GM23338 (cell line): ENCODE measurements around the gene C1QL1. TPM values are rescaled to one million over a fixed set of nuclear protein-coding genes. Genes with fewer than 3 reads are reported as not detected.

Source experiments
- ATAC-seq: fragments of 200-7000 bp; cut with Tn5 transposase; 3 replicates; pipeline ENCODE4 v1.9.1; 2020
- DNase-seq: peaks from one replicate; pipeline ENCODE4 v3.0.0-alpha.2; 2015; ENCODE audit warnings: low spot score
- H2AFZ ChIP-seq: fragments of 200-600 bp; sonication (generic); 2 replicates; pipeline ENCODE4 v1.8.0; 2016; ENCODE audit warnings: antibody characterized with exemption, mild to moderate bottlenecking, moderate library complexity
- H3F3A ChIP-seq: fragments of 200-600 bp; sonication (generic); replicated peaks from 2 replicates; pipeline ENCODE4 v1.8.0; 2017; ENCODE audit warnings: antibody characterized with exemption, mixed run types, low read depth
- H3K27ac ChIP-seq: fragments of 200-600 bp; sonication (generic); 2 replicates; pipeline ENCODE4 v1.6.1; 2016; ENCODE audit warnings: low read depth
- H3K27me3 ChIP-seq: fragments of 200-600 bp; sonication (generic); 2 replicates; pipeline ENCODE4 v1.8.0; 2016; ENCODE audit warnings: mild to moderate bottlenecking, mixed run types, moderate library complexity; ENCODE audit not compliant: insufficient read depth
- H3K36me3 ChIP-seq: fragments of 200-600 bp; sonication (generic); 2 replicates; pipeline ENCODE4 v1.8.0; 2016; ENCODE audit warnings: mild to moderate bottlenecking; ENCODE audit not compliant: insufficient read depth
- H3K4me1 ChIP-seq: fragments of 200-600 bp; sonication (generic); 2 replicates; pipeline ENCODE4 v1.8.0; 2016; ENCODE audit warnings: mild to moderate bottlenecking, moderate library complexity; ENCODE audit not compliant: insufficient read depth
- H3K4me2 ChIP-seq: fragments of 200-600 bp; sonication (generic); 2 replicates; pipeline ENCODE4 v1.7.1; 2017; ENCODE audit warnings: mixed run types
- H3K4me3 ChIP-seq: fragments of 200-600 bp; sonication (generic); 2 replicates; pipeline ENCODE4 v1.6.1; 2016; ENCODE audit warnings: mixed run types
- H3K79me2 ChIP-seq: fragments of 200-600 bp; sonication (generic); replicated peaks from 2 replicates; pipeline ENCODE4 v1.8.0; 2017; ENCODE audit warnings: mild to moderate bottlenecking; ENCODE audit not compliant: insufficient read depth
- H3K9me2 ChIP-seq: fragments of 200-600 bp; sonication (generic); 2 replicates; pipeline ENCODE4 v1.8.0; 2017; ENCODE audit not compliant: insufficient read depth
- H4K20me1 ChIP-seq: fragments of 200-600 bp; sonication (generic); replicated peaks from 2 replicates; pipeline ENCODE4 v1.8.0; 2017; ENCODE audit warnings: mild to moderate bottlenecking; ENCODE audit not compliant: insufficient read depth
- H3K27ac Mint-ChIP-seq: 2 replicates; pipeline ENCODE4 v1.8.0; 2020; ENCODE audit warnings: inconsistent platforms, mild to moderate bottlenecking, moderate library complexity, mixed read lengths
- H3K27me3 Mint-ChIP-seq: 3 replicates; pipeline ENCODE4 v1.8.0; 2022; ENCODE audit warnings: low read depth, mild to moderate bottlenecking, moderate library complexity, mixed read lengths, inconsistent platforms; ENCODE audit not compliant: insufficient read depth, poor library complexity
- H3K36me3 Mint-ChIP-seq: 3 replicates; pipeline ENCODE4 v1.8.0; 2021; ENCODE audit warnings: low read depth, mild to moderate bottlenecking, inconsistent platforms, moderate library complexity, mixed read lengths
- H3K4me1 Mint-ChIP-seq: 3 replicates; pipeline ENCODE4 v1.8.0; 2020; ENCODE audit warnings: mild to moderate bottlenecking, inconsistent platforms, mixed read lengths
- H3K4me3 Mint-ChIP-seq: 3 replicates; pipeline ENCODE4 v1.8.0; 2021; ENCODE audit warnings: moderate library complexity, mild to moderate bottlenecking, inconsistent platforms, mixed read lengths
- H3K9me3 Mint-ChIP-seq: 3 replicates; pipeline ENCODE4 v1.8.0; 2020; ENCODE audit warnings: moderate library complexity, mild to moderate bottlenecking, inconsistent platforms, mixed read lengths
- CTCF ChIP-seq, 2 experiments: fragments of 200-600 bp in 1 of 2; sonication (generic) in 1 of 2; conservative IDR thresholded peaks; 2 replicates each; pipeline versions ENCODE4 v1.5.1 to v1.6.1; 2016 to 2017; ENCODE audit warnings: antibody characterized with exemption in 2 of 2, low read depth in 2 of 2, mild to moderate bottlenecking in 2 of 2, moderate library complexity in 1 of 2
- EZH2 ChIP-seq: fragments of 200-600 bp; sonication (generic); IDR thresholded peaks from one replicate; pipeline ENCODE4 v1.8.0; 2017; ENCODE audit warnings: antibody characterized with exemption, mild to moderate bottlenecking, low read depth; ENCODE audit not compliant: unreplicated experiment
- JUNB ChIP-seq: IDR thresholded peaks from one replicate; pipeline ENCODE4 v1.6.1; 2016; ENCODE audit warnings: antibody characterized with exemption; ENCODE audit not compliant: unreplicated experiment
- NANOG ChIP-seq: IDR thresholded peaks from 2 replicates; pipeline ENCODE4 v1.6.1; 2016; ENCODE audit warnings: antibody characterized with exemption, borderline replicate concordance
- ZNF114 ChIP-seq: fragments of 250-450 bp; sonication (Bioruptor Pico); IDR thresholded peaks from 2 replicates; pipeline ENCODE4 v1.5.0; 2020; ENCODE audit warnings: mild to moderate bottlenecking, moderate library complexity
- ZNF462 ChIP-seq: fragments of 250-450 bp; sonication (Bioruptor Pico); IDR thresholded peaks from 2 replicates; pipeline ENCODE4 v1.5.0; 2020; ENCODE audit warnings: mild to moderate bottlenecking, moderate library complexity
- polyA plus RNA-seq: library from polyadenylated mRNA; unstranded; fragments of >200 nt; fragmentation: Nextera tagmentation; extraction: Ambion mirVana; gene quantifications from 2 replicates; pipeline ENCODE4 v1.2.1, GENCODE V29; 2016
- total RNA-seq: library from RNA; depleted of rRNA; stranded (reverse); fragments of >200 nt; shearing (Covaris generic); gene quantifications from 2 replicates; pipeline ENCODE4 v1.2.3, GENCODE V29; 2014

The C1QL1 gene
- total and polyA plus RNA-seq, 2 experiments from 2014 or later, result 4.3 to 14.4 TPM

- no peaks in the 10 kb centered on the region; the same call in 2 of the 3 replicates for H3K36me3 Mint-ChIP-seq
- TF ChIP-seq ZNF114 (CRISPR knock-in tag), result no peak
- peak in 1 of 2 experiments; percentile 28; a peak in 2 of 4 replicates for TF ChIP-seq CTCF (conservative IDR thresholded peaks at IDR 0.05; ENCODE audit: low read depth in 2 of 2)
- TF ChIP-seq JUNB, result no peak
- TF ChIP-seq EZH2, result no peak
- Histone ChIP-seq H3K4me1 (peaks cover 12% of the 10 kb centered on the region; the same call in 1 of the 2 replicates), H3F3A (0 out of 2 replicates have a peak, but pooled peaks cover 7% of the 10 kb centered on the region), H2AFZ (no peak overlapping the region), H3K27ac (no peak overlapping the region), H3K27me3 (peaks cover 12% of the 10 kb centered on the region), H3K4me2 (no peak overlapping the region), H4K20me1 (no peaks in the 10 kb centered on the region), H3K9me2 (no peaks in the 10 kb centered on the region), H3K36me3 (no peaks in the 10 kb centered on the region), H3K4me3 (no peak overlapping the region), H3K79me2 (no peaks in the 10 kb centered on the region)
- H3K4me1 Mint-ChIP-seq, result peaks cover 23% of the 10 kb centered on the region
- peaks cover 23% of the 10 kb centered on the region for H3K27me3 Mint-ChIP-seq
- ATAC-seq (no peak), DNase-seq (no peak)
- H3K27ac Mint-ChIP-seq, result no peak overlapping the region
- H3K4me3 Mint-ChIP-seq, result no peak overlapping the region
- H3K9me3 Mint-ChIP-seq, result no peaks in the 10 kb centered on the region
These were observed 51.3 kb downstream of the C1QL1 start for GRCh38 chr17:44916781-44917241.

- H3K27me3 Mint-ChIP-seq, result peaks cover 17% of the 10 kb centered on the region
- Histone ChIP-seq H3K4me3 (no peak overlapping the region), H3K9me2 (no peaks in the 10 kb centered on the region), H3K4me1 (peaks cover 10% of the 10 kb centered on the region; the same call in 1 of the 2 replicates), H3K27me3 (peaks cover 17% of the 10 kb centered on the region), H4K20me1 (no peaks in the 10 kb centered on the region), H3K36me3 (no peaks in the 10 kb centered on the region), H3K4me2 (no peak overlapping the region), H3K79me2 (no peaks in the 10 kb centered on the region), H3F3A (0 out of 2 replicates have a peak, but pooled peaks cover 12% of the 10 kb centered on the region), H3K27ac (no peak overlapping the region), H2AFZ (no peak overlapping the region)
- H3K4me3 Mint-ChIP-seq, result no peak overlapping the region
- H3K4me1 Mint-ChIP-seq, result peaks cover 16% of the 10 kb centered on the region
- TF ChIP-seq ZNF462 (no peak), NANOG (no peak), JUNB (no peak)
- no peaks in the 10 kb centered on the region for H3K9me3 Mint-ChIP-seq
- H3K27ac Mint-ChIP-seq, result no peak overlapping the region
- DNase-seq (no peak), ATAC-seq (no peak)
- H3K36me3 Mint-ChIP-seq, result no peaks in the 10 kb centered on the region; the same call in 2 of the 3 replicates
These were observed 52.0 kb downstream of the C1QL1 start for GRCh38 chr17:44915862-44916780.
